H1 (cell line): ENCODE results near the gene PCDHGB6. TPM values are rescaled to one million over a fixed set of nuclear protein-coding genes. Genes with fewer than 3 reads are reported as not detected.

Source experiments
- ASH2L ChIP-seq: fragments of 200-600, 300-600 bp; sonication (generic); IDR thresholded peaks from one replicate; pipeline ENCODE4 v1.7.1; 2017; ENCODE audit warnings: low read length
- BCL11A ChIP-seq, 2 experiments: IDR thresholded peaks; one replicate each; pipeline ENCODE4 v1.6.1; 2011; ENCODE audit warnings: low read depth in 2 of 2, low read length in 2 of 2, mild to moderate bottlenecking in 2 of 2
- CHD7 ChIP-seq: fragments of 300-600 bp; sonication (generic); IDR thresholded peaks from 2 replicates; pipeline ENCODE4 v1.7.1; 2012; ENCODE audit warnings: low read length, moderate library complexity, mild to moderate bottlenecking, inconsistent platforms; ENCODE audit not compliant: insufficient replicate concordance
- KDM4A ChIP-seq: IDR thresholded peaks from one replicate; pipeline ENCODE4 v1.7.1; 2012; ENCODE audit warnings: low read depth, mild to moderate bottlenecking, moderate library complexity, low read length, inconsistent platforms; ENCODE audit not compliant: severe bottlenecking
- KDM5A ChIP-seq: fragments of 200-600 bp; IDR thresholded peaks from 2 replicates; pipeline ENCODE4 v1.7.1; 2012; ENCODE audit warnings: mild to moderate bottlenecking, low read length, inconsistent platforms, mixed read lengths
- PHF8 ChIP-seq: fragments of 200-600 bp; sonication (generic); conservative IDR thresholded peaks from 2 replicates; pipeline ENCODE4 v1.7.1; 2012; ENCODE audit warnings: low read depth, mild to moderate bottlenecking, inconsistent platforms, low read length, moderate library complexity
- RAD21 ChIP-seq, 2 experiments: IDR thresholded peaks in 1 of 2; conservative IDR thresholded peaks in 1 of 2; 2 replicates each; pipeline ENCODE4 v1.6.1; 2011; ENCODE audit warnings: low read depth in 2 of 2, low read length in 2 of 2, improper control_type of control experiment in 1 of 2, inconsistent platforms in 1 of 2, mild to moderate bottlenecking in 1 of 2, moderate library complexity in 1 of 2
- SIN3A ChIP-seq, 2 experiments: IDR thresholded peaks in 1 of 2; conservative IDR thresholded peaks in 1 of 2; 2 replicates each; pipeline ENCODE4 v1.6.1; 2011 to 2012; ENCODE audit warnings: low read length in 2 of 2, improper control_type of control experiment in 1 of 2, low read depth in 1 of 2, mild to moderate bottlenecking in 1 of 2
- YY1 ChIP-seq: IDR thresholded peaks from 2 replicates; pipeline ENCODE4 v1.6.1; 2011; ENCODE audit warnings: low read depth, mild to moderate bottlenecking, low read length
- polyA plus RNA-seq, 7 experiments: library from polyadenylated mRNA; depleted of rRNA in 3 of 7; stranded (reverse) in 5 of 7; unstranded in 2 of 7; fragments of >200 nt in 5 of 7; fragments of 200-250 nt in 2 of 7; gene quantifications; 1 replicate in 5 of 7; 2 replicates in 1 of 7; 4 replicates in 1 of 7; pipeline versions ENCODE4 v1.2.1 to v1.2.3, GENCODE V29; 2011 to 2013; ENCODE audit warnings: missing spikeins in 2 of 7, mixed read lengths in 2 of 7
- total RNA-seq: library from RNA; stranded (reverse); fragmentation: NEBNext Ultra II Directional; extraction: Animal tissue kit (Norgen Biotek cat#: 25700); gene quantifications from 2 replicates; pipeline ENCODE4 v1.2.1, GENCODE V29; 2021

Gene PCDHGB6
- total and polyA plus RNA-seq, 2 of the 8 experiments (the other 6 are each of a cell fraction or from before 2014, with no cell fraction given): 3.4 to 4.1 TPM

GRCh38 chr5:141412854-141413539 lies 5.2 kb downstream of the PCDHGB6 start, which contains the start of gene PCDHGA10 (continued):
- TF ChIP-seq CHD7: no peak
- TF ChIP-seq YY1: 0 out of 2 replicates have a peak, but pooled peaks have one; percentile 57
- no peak; the same call in 1 of the 2 replicates for TF ChIP-seq KDM5A
- TF ChIP-seq SIN3A (conservative IDR thresholded peaks at IDR 0.05 in 1 of 2, IDR thresholded peaks at IDR 0.05 in 1 of 2; ENCODE audit: low read depth in 1 of 2, low read length in 2 of 2): peak in 1 of 2 experiments; percentile 36; a peak in 2 of 4 replicates
- TF ChIP-seq KDM4A: peak; percentile 93
- TF ChIP-seq BCL11A (IDR thresholded peaks at IDR 0.05; ENCODE audit: low read depth in 2 of 2, low read length in 2 of 2): no peak
- TF ChIP-seq ASH2L: peak; percentile 44
- TF ChIP-seq RAD21 (IDR thresholded peaks at IDR 0.05 in 1 of 2, conservative IDR thresholded peaks at IDR 0.05 in 1 of 2; ENCODE audit: low read depth in 2 of 2, low read length in 2 of 2): peak; percentile 84
- peak; percentile 35; the same call in 1 of the 2 replicates for TF ChIP-seq PHF8
